GM12878 (cell line): ENCODE measurements around the gene SLC12A7. TPM values are rescaled to one million over a fixed set of nuclear protein-coding genes. Genes with fewer than 3 reads are reported as not detected.

Experiments used
- E4F1 ChIP-seq: fragments of 450-650 bp; IDR thresholded peaks from 2 replicates; pipeline ENCODE4 v1.6.1; 2018; ENCODE audit warnings: borderline replicate concordance, mild to moderate bottlenecking; ENCODE audit not compliant: partially characterized antibody
- ELK1 ChIP-seq: IDR thresholded peaks from 2 replicates; pipeline ENCODE4 v1.6.1; 2012; ENCODE audit warnings: low read depth, low read length, improper control_type of control experiment
- FOXM1 ChIP-seq: IDR thresholded peaks from 2 replicates; pipeline ENCODE4 v1.6.1; 2012; ENCODE audit warnings: low read depth, mild to moderate bottlenecking, inconsistent platforms, low read length, moderate library complexity
- RELA ChIP-seq: fragments of 450-650 bp; IDR thresholded peaks from 2 replicates; pipeline ENCODE4 v1.8.0; 2014; ENCODE audit warnings: borderline replicate concordance; ENCODE audit not compliant: partially characterized antibody
- STAT3 ChIP-seq: IDR thresholded peaks from 2 replicates; pipeline ENCODE4 v1.6.1; 2011; ENCODE audit warnings: low read depth, low read length, improper control_type of control experiment
- polyA plus RNA-seq, 11 experiments: library from polyadenylated mRNA; depleted of rRNA in 4 of 11; unstranded in 6 of 11; stranded (reverse) in 5 of 11; fragments of >200 nt; fragmentation: Nextera tagmentation in 4 of 11; fragmentation: Illumina TruSeq in 1 of 11; extraction: Ambion mirVana in 4 of 11; extraction: Trizol in 1 of 11; gene quantifications; 1 replicate in 1 of 11; 2 replicates in 10 of 11; pipeline versions ENCODE4 v1.2.1 to v1.2.3, GENCODE V29; 2011 to 2016; ENCODE audit warnings: inconsistent platforms in 2 of 11, missing spikeins in 2 of 11, low read depth in 1 of 11
- total RNA-seq, 4 experiments: library from RNA; depleted of rRNA in 3 of 4; stranded (reverse); fragments of >200 nt in 3 of 4; fragmentation: Illumina TruSeq in 1 of 4; extraction: Trizol in 1 of 4; gene quantifications; 2 replicates each; pipeline versions ENCODE4 v1.2.1 to v1.2.3, GENCODE V29; 2013 to 2021
- TF ChIP-seq, protein P1 (sequence below): fragments of 450-650 bp; formaldehyde crosslinking; IDR thresholded peaks from 2 replicates; pipeline ENCODE4 v1.4.0; 2020; ENCODE audit warnings: mild to moderate bottlenecking, moderate library complexity
- TF ChIP-seq, protein P2 (sequence below): fragments of 450-650 bp; conservative IDR thresholded peaks from 2 replicates; pipeline ENCODE4 v1.6.1; 2017; ENCODE audit warnings: mild to moderate bottlenecking, moderate library complexity

Gene SLC12A7
- total and polyA plus RNA-seq, 10 of the 15 experiments (the other 5 are each of a cell fraction or from before 2014, with no cell fraction given): 0.10 to 10.0 (median 2.9) TPM

- TF ChIP-seq RELA (no peak), ELK1 (no peak), FOXM1 (no peak), E4F1 (no peak), STAT3 (no peak)
- TF ChIP-seq, protein P1, sequence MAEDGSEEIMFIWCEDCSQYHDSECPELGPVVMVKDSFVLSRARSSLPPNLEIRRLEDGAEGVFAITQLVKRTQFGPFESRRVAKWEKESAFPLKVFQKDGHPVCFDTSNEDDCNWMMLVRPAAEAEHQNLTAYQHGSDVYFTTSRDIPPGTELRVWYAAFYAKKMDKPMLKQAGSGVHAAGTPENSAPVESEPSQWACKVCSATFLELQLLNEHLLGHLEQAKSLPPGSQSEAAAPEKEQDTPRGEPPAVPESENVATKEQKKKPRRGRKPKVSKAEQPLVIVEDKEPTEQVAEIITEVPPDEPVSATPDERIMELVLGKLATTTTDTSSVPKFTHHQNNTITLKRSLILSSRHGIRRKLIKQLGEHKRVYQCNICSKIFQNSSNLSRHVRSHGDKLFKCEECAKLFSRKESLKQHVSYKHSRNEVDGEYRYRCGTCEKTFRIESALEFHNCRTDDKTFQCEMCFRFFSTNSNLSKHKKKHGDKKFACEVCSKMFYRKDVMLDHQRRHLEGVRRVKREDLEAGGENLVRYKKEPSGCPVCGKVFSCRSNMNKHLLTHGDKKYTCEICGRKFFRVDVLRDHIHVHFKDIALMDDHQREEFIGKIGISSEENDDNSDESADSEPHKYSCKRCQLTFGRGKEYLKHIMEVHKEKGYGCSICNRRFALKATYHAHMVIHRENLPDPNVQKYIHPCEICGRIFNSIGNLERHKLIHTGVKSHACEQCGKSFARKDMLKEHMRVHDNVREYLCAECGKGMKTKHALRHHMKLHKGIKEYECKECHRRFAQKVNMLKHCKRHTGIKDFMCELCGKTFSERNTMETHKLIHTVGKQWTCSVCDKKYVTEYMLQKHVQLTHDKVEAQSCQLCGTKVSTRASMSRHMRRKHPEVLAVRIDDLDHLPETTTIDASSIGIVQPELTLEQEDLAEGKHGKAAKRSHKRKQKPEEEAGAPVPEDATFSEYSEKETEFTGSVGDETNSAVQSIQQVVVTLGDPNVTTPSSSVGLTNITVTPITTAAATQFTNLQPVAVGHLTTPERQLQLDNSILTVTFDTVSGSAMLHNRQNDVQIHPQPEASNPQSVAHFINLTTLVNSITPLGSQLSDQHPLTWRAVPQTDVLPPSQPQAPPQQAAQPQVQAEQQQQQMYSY (CRISPR knock-in tag): no peak
- TF ChIP-seq, protein P2, sequence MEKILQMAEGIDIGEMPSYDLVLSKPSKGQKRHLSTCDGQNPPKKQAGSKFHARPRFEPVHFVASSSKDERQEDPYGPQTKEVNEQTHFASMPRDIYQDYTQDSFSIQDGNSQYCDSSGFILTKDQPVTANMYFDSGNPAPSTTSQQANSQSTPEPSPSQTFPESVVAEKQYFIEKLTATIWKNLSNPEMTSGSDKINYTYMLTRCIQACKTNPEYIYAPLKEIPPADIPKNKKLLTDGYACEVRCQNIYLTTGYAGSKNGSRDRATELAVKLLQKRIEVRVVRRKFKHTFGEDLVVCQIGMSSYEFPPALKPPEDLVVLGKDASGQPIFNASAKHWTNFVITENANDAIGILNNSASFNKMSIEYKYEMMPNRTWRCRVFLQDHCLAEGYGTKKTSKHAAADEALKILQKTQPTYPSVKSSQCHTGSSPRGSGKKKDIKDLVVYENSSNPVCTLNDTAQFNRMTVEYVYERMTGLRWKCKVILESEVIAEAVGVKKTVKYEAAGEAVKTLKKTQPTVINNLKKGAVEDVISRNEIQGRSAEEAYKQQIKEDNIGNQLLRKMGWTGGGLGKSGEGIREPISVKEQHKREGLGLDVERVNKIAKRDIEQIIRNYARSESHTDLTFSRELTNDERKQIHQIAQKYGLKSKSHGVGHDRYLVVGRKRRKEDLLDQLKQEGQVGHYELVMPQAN: no peak
Observed at GRCh38 chr5:1002271-1002546, 109.7 kb downstream of the SLC12A7 start (continued).
